Mesenchymal stem cell (in vitro differentiated cells and primary cell): ENCODE data around the gene PRKCI.
"Not testable (repeated sequence)": the region's sequence is repeated elsewhere in the genome, so short reads cannot be mapped to it uniquely, and the experiment has no call there.

Source experiments
- DNase-seq: peaks from one replicate; pipeline ENCODE4 v3.0.0-alpha.2; 2013
- H2AFZ ChIP-seq: one replicate; pipeline ENCODE4 v1.6.1; 2013; ENCODE audit warnings: low read depth, mild to moderate bottlenecking, control low read depth, inconsistent platforms, low read length, moderate library complexity
- H2AK5ac ChIP-seq: 2 replicates; pipeline ENCODE4 v1.6.1; 2013; ENCODE audit warnings: low read length, moderate library complexity, mild to moderate bottlenecking, inconsistent platforms; ENCODE audit not compliant: severe bottlenecking
- H2BK120ac ChIP-seq: one replicate; pipeline ENCODE4 v1.6.1; 2013; ENCODE audit warnings: low read depth, mild to moderate bottlenecking, inconsistent platforms, low read length, moderate library complexity
- H2BK12ac ChIP-seq, 2 experiments: one replicate each; pipeline ENCODE4 v1.6.1; 2013; ENCODE audit warnings: inconsistent platforms in 2 of 2, low read length in 2 of 2, mild to moderate bottlenecking in 2 of 2, moderate library complexity in 2 of 2, control low read depth in 1 of 2
- H2BK15ac ChIP-seq: one replicate; pipeline ENCODE4 v1.6.1; 2013; ENCODE audit warnings: mild to moderate bottlenecking, low read depth, inconsistent platforms; ENCODE audit not compliant: poor library complexity, severe bottlenecking
- H2BK5ac ChIP-seq: 2 replicates; pipeline ENCODE4 v1.6.1; 2013; ENCODE audit warnings: low read depth, mild to moderate bottlenecking, low read length, control low read depth, inconsistent platforms; ENCODE audit not compliant: poor library complexity, severe bottlenecking
- H3K14ac ChIP-seq, 2 experiments: one replicate each; pipeline ENCODE4 v1.6.1; 2013; ENCODE audit warnings: inconsistent platforms in 2 of 2, low read length in 2 of 2, control low read depth in 1 of 2, mild to moderate bottlenecking in 1 of 2, moderate library complexity in 1 of 2
- H3K18ac ChIP-seq, 2 experiments: one replicate each; pipeline ENCODE4 v1.6.1; 2013; ENCODE audit warnings: inconsistent platforms in 2 of 2, low read length in 2 of 2, control low read depth in 1 of 2, low read depth in 1 of 2, mild to moderate bottlenecking in 1 of 2
- H3K23ac ChIP-seq, 2 experiments: one replicate each; pipeline ENCODE4 v1.6.1; 2013; ENCODE audit warnings: inconsistent platforms in 2 of 2, low read length in 2 of 2, mild to moderate bottlenecking in 2 of 2, moderate library complexity in 2 of 2, control low read depth in 1 of 2
- H3K27ac ChIP-seq: 2 replicates; pipeline ENCODE4 v1.5.1; 2013; ENCODE audit warnings: mild to moderate bottlenecking, moderate library complexity, low read length, control low read depth, inconsistent platforms; ENCODE audit not compliant: poor library complexity, severe bottlenecking
- H3K27me3 ChIP-seq, 2 experiments: 2 replicates each; pipeline versions ENCODE4 v1.6.1 to v1.7.0; 2013; ENCODE audit warnings: low read length in 2 of 2, mild to moderate bottlenecking in 2 of 2, moderate library complexity in 2 of 2, control low read depth in 1 of 2, inconsistent platforms in 1 of 2; ENCODE audit not compliant: control insufficient read depth in 1 of 2, insufficient read depth in 1 of 2
- H3K36me3 ChIP-seq, 2 experiments: 2 replicates each; pipeline versions ENCODE4 v1.6.1 to v1.7.0; 2013; ENCODE audit warnings: low read length in 2 of 2, control low read depth in 1 of 2, inconsistent platforms in 1 of 2, low read depth in 1 of 2, mild to moderate bottlenecking in 1 of 2; ENCODE audit not compliant: insufficient read depth in 2 of 2, control insufficient read depth in 1 of 2
- H3K4ac ChIP-seq, 2 experiments: one replicate each; pipeline ENCODE4 v1.6.1; 2013; ENCODE audit warnings: inconsistent platforms in 2 of 2, low read length in 2 of 2, mild to moderate bottlenecking in 2 of 2, moderate library complexity in 2 of 2, control low read depth in 1 of 2, low read depth in 1 of 2
- H3K4me1 ChIP-seq: 2 replicates; pipeline ENCODE4 v1.6.1; 2013; ENCODE audit warnings: low read depth, low read length, control low read depth; ENCODE audit not compliant: control insufficient read depth, insufficient read depth
- H3K4me2 ChIP-seq: 2 replicates; pipeline ENCODE4 v1.6.1; 2013; ENCODE audit warnings: low read length, mild to moderate bottlenecking, inconsistent platforms; ENCODE audit not compliant: poor library complexity, severe bottlenecking
- H3K4me3 ChIP-seq, 2 experiments: 2 replicates each; pipeline versions ENCODE4 v1.5.1 to v1.7.0; 2013; ENCODE audit warnings: low read length in 2 of 2, mild to moderate bottlenecking in 2 of 2, control low read depth in 1 of 2, low read depth in 1 of 2; ENCODE audit not compliant: insufficient read depth in 1 of 2
- H3K79me1 ChIP-seq: replicated peaks from 2 replicates; pipeline ENCODE4 v1.6.1; 2013; ENCODE audit warnings: mild to moderate bottlenecking, control low read depth, low read length, inconsistent platforms; ENCODE audit not compliant: poor library complexity, severe bottlenecking
- H3K9ac ChIP-seq: 2 replicates; pipeline ENCODE4 v1.7.0; 2013; ENCODE audit warnings: mild to moderate bottlenecking, low read length, moderate library complexity
- H3K9me3 ChIP-seq: 2 replicates; pipeline ENCODE4 v1.7.0; 2013; ENCODE audit warnings: mild to moderate bottlenecking, low read length; ENCODE audit not compliant: control insufficient read depth
- H4K8ac ChIP-seq: one replicate; pipeline ENCODE4 v1.6.1; 2013; ENCODE audit warnings: inconsistent platforms, mild to moderate bottlenecking, low read length, moderate library complexity
- H4K91ac ChIP-seq: one replicate; pipeline ENCODE4 v1.6.1; 2013; ENCODE audit warnings: mild to moderate bottlenecking, low read length, inconsistent platforms
- WGBS: methylation state at CpG from one replicate; pipeline ENCODE4 v1.1.7; 2013; ENCODE audit warnings: mixed read lengths; 5-methylcytosine and 5-hydroxymethylcytosine counted together

Gene PRKCI

GRCh38 chr3:170180908-170181885 is 41.0 kb upstream of the PRKCI start, which contains the start of gene PHC3:
TSS of gene PHC3 (minus strand) at chr3:170181733. CDS start at chr3:170181715, 18 bp downstream.
- H3K9ac ChIP-seq, result peak within 1 kb of the TSS; percentile 97
- peak; percentile 93 for DNase-seq
- H4K91ac ChIP-seq, result peak within 1 kb of the TSS; percentile 99
- peak within 1 kb of the TSS in 1 of 2 experiments; percentile 20 for H3K23ac ChIP-seq
- no peaks in the 10 kb centered on the region for H3K9me3 ChIP-seq
- under 1% methylated on average over 68 of the region's 71 CpGs for WGBS
- peak within 1 kb of the TSS; percentile 58 for H2AFZ ChIP-seq
- H3K4ac ChIP-seq, result peak within 1 kb of the TSS; percentile 3 to 94
- H3K4me2 ChIP-seq, result peak within 1 kb of the TSS; percentile 99
- H3K36me3 ChIP-seq, result peaks cover 9 to 25% of the 10 kb centered on the region in 2 experiments
- no peak within 1 kb of the TSS for H2AK5ac ChIP-seq
- H4K8ac ChIP-seq, result peak within 1 kb of the TSS; percentile 100
- peak within 1 kb of the TSS in 1 of 2 experiments; percentile 89 for H3K14ac ChIP-seq
- no peak within 1 kb of the TSS for H2BK15ac ChIP-seq
- H3K4me3 ChIP-seq, result peak within 1 kb of the TSS; percentile 89 to 93
- peak within 1 kb of the TSS; percentile 84 for H3K27ac ChIP-seq
- H2BK120ac ChIP-seq, result peak within 1 kb of the TSS; percentile 77
- no peaks in the 10 kb centered on the region for H3K27me3 ChIP-seq
- peaks cover 3% of the 10 kb centered on the region for H3K79me1 ChIP-seq
- H3K4me1 ChIP-seq, result peaks cover 4% of the 10 kb centered on the region
- peak within 1 kb of the TSS; percentile 93 to 100 for H3K18ac ChIP-seq
- H2BK12ac ChIP-seq, result peak within 1 kb of the TSS in 1 of 2 experiments; percentile 10
- peak within 1 kb of the TSS; percentile 85 for H2BK5ac ChIP-seq

GRCh38 chr3:170189398-170190256 is 32.6 kb upstream of the PRKCI start:
- Histone ChIP-seq H3K18ac (peak overlapping the region in 1 of 2 experiments; percentile 48), H3K9ac (peak overlapping the region; percentile 28), H3K9me3 (no peaks in the 10 kb centered on the region), H3K27ac (no peak overlapping the region), H3K4me2 (no peak overlapping the region), H2BK12ac (no peak overlapping the region), H3K36me3 (no peaks in the 10 kb centered on the region), H4K91ac (no peak overlapping the region), H3K4ac (no peak overlapping the region), H2BK5ac (no peak overlapping the region), H3K23ac (no peak overlapping the region), H2AFZ (no peak overlapping the region), H2BK120ac (no peak overlapping the region), H3K14ac (peak overlapping the region in 1 of 2 experiments; percentile 60), H3K27me3 (no peaks in the 10 kb centered on the region), H3K4me3 (no peak overlapping the region), H2BK15ac (no peak overlapping the region), H3K4me1 (no peaks in the 10 kb centered on the region), H3K79me1 (no peaks in the 10 kb centered on the region), H2AK5ac (peak overlapping the region; percentile 16), H4K8ac (no peak overlapping the region)
- WGBS, result 90% methylated on average over 4 of the region's 4 CpGs
- DNase-seq, result peak; percentile 3

GRCh38 chr3:170195759-170196158 is 26.5 kb upstream of the PRKCI start:
- H3K4ac ChIP-seq, H3K27me3 ChIP-seq, H4K91ac ChIP-seq, H2BK15ac ChIP-seq, DNase-seq, H3K4me1 ChIP-seq, H3K9ac ChIP-seq, H2BK120ac ChIP-seq, H3K36me3 ChIP-seq, H3K79me1 ChIP-seq, H3K23ac ChIP-seq, H3K9me3 ChIP-seq, H2AK5ac ChIP-seq, H2BK12ac ChIP-seq, H3K27ac ChIP-seq, H4K8ac ChIP-seq, H3K4me3 ChIP-seq, H3K18ac ChIP-seq, H2AFZ ChIP-seq, H3K14ac ChIP-seq, H2BK5ac ChIP-seq, H3K4me2 ChIP-seq: not testable (repeated sequence)
- 79% methylated on average over 3 of the region's 3 CpGs for WGBS
